IMR-90 (cell line): ENCODE results near the gene RASD2. TPM values are rescaled to one million over a fixed set of nuclear protein-coding genes. Genes with fewer than 3 reads are reported as not detected.
A peak's percentile ranks its signal among the peaks of the same experiment; 100 is the strongest.

Experiments
- ATAC-seq: fragments of 200-7000 bp; cut with Tn5 transposase; 2 replicates; pipeline ENCODE4 v1.9.1; 2020; ENCODE audit warnings: low read depth, mild to moderate bottlenecking, moderate library complexity
- BruUV-seq: library from RNA; stranded (reverse); fragments of 400-500 nt; replicated peaks from 2 replicates; lab custom pipeline; 2021; lab: Mats Ljungman, UMichigan
- CTCF ChIA-PET: fragments of 300-600 bp; formaldehyde crosslinking; extraction: SDS; loops from one replicate; lab custom pipeline; 2021; ENCODE audit warnings: antibody characterized with exemption; lab: Yijun Ruan, JAX
- POLR2A ChIA-PET: fragments of 300-600 bp; sonication (Branson Sonifier 250); formaldehyde crosslinking; loops from one replicate; lab custom pipeline; 2022; ENCODE audit warnings: antibody characterized with exemption; ENCODE audit not compliant: unreplicated experiment; lab: Charles Lee
- DNase-seq: peaks from one replicate; pipeline ENCODE4 v3.0.0; 2013
- H2AFZ ChIP-seq: replicated peaks from 2 replicates; pipeline ENCODE3; 2013; ENCODE audit warnings: low read length, mild to moderate bottlenecking; ENCODE audit not compliant: poor library complexity
- H2AK5ac ChIP-seq: 2 replicates; pipeline ENCODE4 v1.6.1; 2013; ENCODE audit warnings: low read depth, low read length, inconsistent platforms
- H2AK9ac ChIP-seq: replicated peaks from 2 replicates; pipeline ENCODE3; 2013; ENCODE audit warnings: mild to moderate bottlenecking, low read depth, low read length, moderate library complexity; ENCODE audit not compliant: poor library complexity
- H2BK120ac ChIP-seq: 2 replicates; pipeline ENCODE4 v1.6.1; 2013; ENCODE audit warnings: low read depth, low read length, inconsistent platforms
- H2BK15ac ChIP-seq: 3 replicates; pipeline ENCODE4 v1.6.1; 2013; ENCODE audit warnings: low read depth, low read length, inconsistent platforms
- H2BK20ac ChIP-seq: 2 replicates; pipeline ENCODE4 v1.6.1; 2013; ENCODE audit warnings: low read depth, mild to moderate bottlenecking, inconsistent platforms, low read length, moderate library complexity
- H2BK5ac ChIP-seq: 2 replicates; pipeline ENCODE4 v1.6.1; 2013; ENCODE audit warnings: mild to moderate bottlenecking, low read depth, low read length, inconsistent platforms; ENCODE audit not compliant: poor library complexity, severe bottlenecking
- H3K14ac ChIP-seq: replicated peaks from 2 replicates; pipeline ENCODE4 v1.6.1; 2013; ENCODE audit warnings: low read depth, low read length, inconsistent platforms
- H3K18ac ChIP-seq: 2 replicates; pipeline ENCODE4 v1.6.1; 2013; ENCODE audit warnings: low read depth, low read length, control low read depth
- H3K23ac ChIP-seq: 2 replicates; pipeline ENCODE4 v1.6.1; 2013; ENCODE audit warnings: low read depth, low read length, inconsistent platforms
- H3K27ac ChIP-seq: 2 replicates; pipeline ENCODE4 v1.5.1; 2013; ENCODE audit warnings: mild to moderate bottlenecking, control low read depth, low read length; ENCODE audit not compliant: insufficient read depth
- H3K27me3 ChIP-seq: 2 replicates; pipeline ENCODE4 v1.6.1; 2013; ENCODE audit warnings: low read length; ENCODE audit not compliant: control insufficient read depth, insufficient read depth
- H3K36me3 ChIP-seq: 2 replicates; pipeline ENCODE4 v1.6.1; 2013; ENCODE audit warnings: low read length, mixed read lengths; ENCODE audit not compliant: control insufficient read depth, insufficient read depth
- H3K4ac ChIP-seq: 2 replicates; pipeline ENCODE4 v1.6.1; 2013; ENCODE audit warnings: low read depth, low read length, inconsistent platforms
- H3K4me1 ChIP-seq: 2 replicates; pipeline ENCODE4 v1.6.1; 2013; ENCODE audit warnings: low read length, mixed read lengths; ENCODE audit not compliant: control insufficient read depth, insufficient read depth
- H3K4me2 ChIP-seq: 2 replicates; pipeline ENCODE4 v1.6.1; 2013; ENCODE audit warnings: low read depth, mild to moderate bottlenecking, control low read depth, low read length, moderate library complexity
- H3K4me3 ChIP-seq: 2 replicates; pipeline ENCODE4 v1.5.1; 2013; ENCODE audit warnings: low read depth, mild to moderate bottlenecking, control low read depth, low read length, moderate library complexity; ENCODE audit not compliant: insufficient read depth
- H3K56ac ChIP-seq: 2 replicates; pipeline ENCODE4 v1.6.1; 2013; ENCODE audit warnings: low read length, inconsistent platforms; ENCODE audit not compliant: insufficient read depth; ENCODE audit errors: extremely low read depth
- H3K79me1 ChIP-seq, 2 experiments: 2 replicates each; pipeline ENCODE4 v1.6.1; 2013; ENCODE audit warnings: low read length in 2 of 2, inconsistent platforms in 1 of 2, low read depth in 1 of 2
- H3K9ac ChIP-seq: 2 replicates; pipeline ENCODE4 v1.6.1; 2013; ENCODE audit warnings: low read depth, low read length, control low read depth
- H3K9me1 ChIP-seq: 2 replicates; pipeline ENCODE4 v1.6.1; 2013; ENCODE audit warnings: low read length, inconsistent platforms; ENCODE audit not compliant: insufficient read depth
- H3K9me3 ChIP-seq: 2 replicates; pipeline ENCODE4 v1.6.1; 2013; ENCODE audit warnings: low read length; ENCODE audit not compliant: control insufficient read depth, insufficient read depth
- H4K20me1 ChIP-seq: 2 replicates; pipeline ENCODE4 v1.6.1; 2013; ENCODE audit warnings: low read length, inconsistent platforms; ENCODE audit not compliant: insufficient read depth
- H4K5ac ChIP-seq: 2 replicates; pipeline ENCODE4 v1.6.1; 2013; ENCODE audit warnings: mild to moderate bottlenecking, low read depth, low read length, control low read depth
- H4K8ac ChIP-seq, 2 experiments: 2 replicates each; pipeline ENCODE4 v1.6.1; 2013; ENCODE audit warnings: low read depth in 2 of 2, low read length in 2 of 2, control low read depth in 1 of 2, inconsistent platforms in 1 of 2
- H4K91ac ChIP-seq: 2 replicates; pipeline ENCODE4 v1.6.1; 2013; ENCODE audit warnings: low read depth, low read length, inconsistent platforms; ENCODE audit not compliant: insufficient read depth
- BHLHE40 ChIP-seq: fragments of 150-350 bp; IDR thresholded peaks from 2 replicates; pipeline ENCODE4 v1.6.1; 2016; ENCODE audit warnings: mild to moderate bottlenecking, low read depth, low read length
- CEBPB ChIP-seq: IDR thresholded peaks from 2 replicates; pipeline ENCODE4 v1.6.1; 2012; ENCODE audit warnings: low read depth, low read length, improper control_type of control experiment
- CHD1 ChIP-seq: IDR thresholded peaks from 2 replicates; pipeline ENCODE4 v1.6.1; 2012; ENCODE audit warnings: low read depth, low read length, improper control_type of control experiment
- CTCF ChIP-seq: conservative IDR thresholded peaks from 2 replicates; pipeline ENCODE4 v1.5.1; 2012; ENCODE audit warnings: mild to moderate bottlenecking, low read depth, low read length, improper control_type of control experiment
- ELK1 ChIP-seq: fragments of 150-350 bp; IDR thresholded peaks from 2 replicates; pipeline ENCODE4 v1.6.1; 2016; ENCODE audit warnings: low read depth, mild to moderate bottlenecking, low read length, moderate library complexity, borderline replicate concordance
- FOS ChIP-seq: fragments of 150-350 bp; IDR thresholded peaks from 2 replicates; pipeline ENCODE4 v1.6.1; 2016; ENCODE audit warnings: low read depth, low read length
- MAFK ChIP-seq: IDR thresholded peaks from 2 replicates; pipeline ENCODE4 v1.6.1; 2012; ENCODE audit warnings: low read depth, low read length, improper control_type of control experiment
- MAZ ChIP-seq: IDR thresholded peaks from 2 replicates; pipeline ENCODE4 v1.6.1; 2012; ENCODE audit warnings: low read depth, mild to moderate bottlenecking, low read length, improper control_type of control experiment, moderate library complexity, borderline replicate concordance
- MXI1 ChIP-seq: IDR thresholded peaks from 2 replicates; pipeline ENCODE4 v1.6.1; 2012; ENCODE audit warnings: low read depth, mild to moderate bottlenecking, low read length, moderate library complexity, borderline replicate concordance
- NFE2L2 ChIP-seq: fragments of 150-350 bp; IDR thresholded peaks from 2 replicates; pipeline ENCODE4 v1.6.1; 2016; ENCODE audit warnings: low read depth, mild to moderate bottlenecking, low read length
- RAD21 ChIP-seq: IDR thresholded peaks from 2 replicates; pipeline ENCODE4 v1.6.1; 2012; ENCODE audit warnings: low read length, improper control_type of control experiment
- RCOR1 ChIP-seq: IDR thresholded peaks from 2 replicates; pipeline ENCODE4 v1.6.1; 2012; ENCODE audit warnings: mild to moderate bottlenecking, low read length, improper control_type of control experiment; ENCODE audit not compliant: insufficient replicate concordance
- RFX5 ChIP-seq: IDR thresholded peaks from 2 replicates; pipeline ENCODE4 v1.8.0; 2012; ENCODE audit warnings: low read depth, mild to moderate bottlenecking, low read length, moderate library complexity
- SMC3 ChIP-seq: fragments of 150-350 bp; IDR thresholded peaks from 2 replicates; pipeline ENCODE4 v1.6.1; 2016; ENCODE audit warnings: low read depth, mild to moderate bottlenecking, antibody characterized with exemption, low read length, moderate library complexity
- USF2 ChIP-seq: fragments of 150-350 bp; IDR thresholded peaks from 2 replicates; pipeline ENCODE4 v1.6.1; 2017; ENCODE audit warnings: mild to moderate bottlenecking, antibody characterized with exemption, low read length, low read depth
- WGBS, 2 experiments: methylation state at CpG; one replicate each; pipeline versions ENCODE4 v1.1.5 to v1.1.7; 2013; ENCODE audit warnings: missing lambda C conversion rate in 2 of 2; ENCODE audit not compliant: insufficient read length in 1 of 2; ENCODE audit errors: extremely low coverage in 2 of 2; 5-methylcytosine and 5-hydroxymethylcytosine counted together
- dilution Hi-C: fragments of 300-500 bp; cut with HindIII; formaldehyde crosslinking; loops from one replicate; pipeline ENCODE4 v1.14.3; 2018; ENCODE audit warnings: low sequenced_read_pairs; ENCODE audit not compliant: unreplicated experiment
- in situ Hi-C: fragments of 300-500 bp; cut with MboI; formaldehyde crosslinking; loops from 3 replicates; pipeline ENCODE4 v1.14.3; 2019; ENCODE audit warnings: low sequenced_read_pairs, inconsistent platforms, mixed read lengths
- intact Hi-C: fragments of 100-400 bp; cut with micrococcal nuclease; formaldehyde crosslinking; loops from 2 replicates; pipeline ENCODE4 v1.10.0; 2022
- polyA plus RNA-seq, 3 experiments: library from polyadenylated mRNA; depleted of rRNA; stranded (reverse); fragments of >200 nt; gene quantifications; 2 replicates each; pipeline ENCODE4 v1.2.3, GENCODE V29; 2012; ENCODE audit warnings: low replicate concordance in 1 of 3
- total RNA-seq: library from RNA; depleted of rRNA; stranded (reverse); fragments of >200 nt; gene quantifications from 2 replicates; pipeline ENCODE4 v1.2.3, GENCODE V29; 2012

Gene RASD2
- total and polyA plus RNA-seq, 2 of the 4 experiments (the other 2 are of a cell fraction): under 0.01 to 0.32 TPM

- no peaks in the 10 kb centered on the region; a peak in 1 of 4 replicates for H3K79me1 ChIP-seq
- H4K91ac ChIP-seq: peak overlapping the region; percentile 2; the same call in 1 of the 2 replicates
- H3K9me3 ChIP-seq: no peaks in the 10 kb centered on the region
- H3K23ac ChIP-seq: no peak overlapping the region
- no peak overlapping the region for H3K56ac ChIP-seq
- in situ Hi-C loops: no loop called here
- peaks cover 15% of the 10 kb centered on the region for H3K9me1 ChIP-seq
- H3K9ac ChIP-seq: no peak overlapping the region
- dilution Hi-C loops: no loop called here
- no peak overlapping the region for H2AFZ ChIP-seq
- BruUV-seq: no TSS peak
- no peak overlapping the region for H3K14ac ChIP-seq
- H3K27me3 ChIP-seq: no peaks in the 10 kb centered on the region
- H2BK20ac ChIP-seq: peak overlapping the region; percentile 40; the same call in 1 of the 2 replicates
- H3K4me3 ChIP-seq: no peak overlapping the region
- H2AK9ac ChIP-seq: no peak overlapping the region
- ChIA-PET CTCF (interaction anchor here (0.6 to 1.2 kb wide), 2 partner anchors 10 to 108 kb away, joined by 3 read pairs; no protein-coding TSS in a partner anchor), POLR2A (no interaction called here)
- ATAC-seq (no peak), DNase-seq (no peak)
- peak overlapping the region; percentile 68 for H2BK120ac ChIP-seq
- H2BK5ac ChIP-seq: no peak overlapping the region
- H3K4me2 ChIP-seq: no peak overlapping the region
- H4K20me1 ChIP-seq: 0 out of 2 replicates have a peak, but pooled peaks cover 5% of the 10 kb centered on the region
- intact Hi-C loops: no loop called here
- 92% methylated on average over 2 of the region's 5 CpGs; no CpG with 5 or more reads in 1 of the 2 experiments for WGBS, 2 experiments
- TF ChIP-seq USF2: no peak
- TF ChIP-seq CHD1: no peak
- peak; percentile 37 for TF ChIP-seq SMC3
- no peak for TF ChIP-seq ELK1
- no peak for TF ChIP-seq CEBPB
- TF ChIP-seq RAD21: no peak
- TF ChIP-seq RCOR1: no peak
- TF ChIP-seq MXI1: no peak
- TF ChIP-seq MAZ: no peak
- peak; percentile 44 for TF ChIP-seq CTCF
- no peak for TF ChIP-seq BHLHE40
- no peak for TF ChIP-seq MAFK
- TF ChIP-seq NFE2L2: no peak
- TF ChIP-seq RFX5: no peak
- no peak for TF ChIP-seq FOS
- H3K27ac ChIP-seq: no peak overlapping the region
- no peaks in the 10 kb centered on the region for H3K36me3 ChIP-seq
- peak overlapping the region; percentile 85; the same call in 1 of the 3 replicates for H2BK15ac ChIP-seq
- H3K4ac ChIP-seq: peak overlapping the region; percentile 7; the same call in 1 of the 2 replicates
- H4K5ac ChIP-seq: peak overlapping the region; percentile 41; the same call in 1 of the 2 replicates
- peak overlapping the region; percentile 94 for H2AK5ac ChIP-seq
- peaks cover 20% of the 10 kb centered on the region for H3K4me1 ChIP-seq
- no peak overlapping the region for H4K8ac ChIP-seq
- H3K18ac ChIP-seq: no peak overlapping the region
Measured at GRCh38 chr22:35538801-35539321, 1.8 kb upstream of the RASD2 start.
